Measurements from ENCODE around the gene MAP4K3.

GRCh38 chr2:39421354-39421753, 15.7 kb downstream of the MAP4K3 start:
- no peak for TF ChIP-seq TCF7L2 (IDR thresholded peaks at IDR 0.05; ENCODE audit: low read depth, low read length)
- no peak for TF ChIP-seq CTCF (IDR thresholded peaks at IDR 0.05)

Data from Panc1 (cell line).